ENCODE results near the gene CEACAM3.

The CEACAM3 gene

GRCh38 chr19:41813911-41814310 lies 17.5 kb downstream of the CEACAM3 start:
- Histone ChIP-seq H3K9me3 (replicated peaks; ENCODE audit: insufficient read depth, low read length) (no peaks in the 10 kb centered on the region), H2AFZ (ENCODE audit: low read length) (no peak overlapping the region), H3K4me1 (ENCODE audit: low read length) (no peaks in the 10 kb centered on the region), H3K4me2 (ENCODE audit: low read depth, low read length) (no peak overlapping the region), H3K79me2 (ENCODE audit: low read length) (no peaks in the 10 kb centered on the region), H3K36me3 (replicated peaks; ENCODE audit: insufficient read depth, low read length) (no peaks in the 10 kb centered on the region), H4K20me1 (ENCODE audit: insufficient read depth, low read length) (no peaks in the 10 kb centered on the region), H3K9me2 (replicated peaks; ENCODE audit: insufficient read depth, low read length) (no peaks in the 10 kb centered on the region), H3K4me3 (ENCODE audit: low read length) (no peak overlapping the region), H3K27ac (ENCODE audit: low read length) (no peak overlapping the region), H3K9ac (ENCODE audit: low read length) (no peak overlapping the region), H3F3A (ENCODE audit: insufficient read depth, low read length) (no peaks in the 10 kb centered on the region), H3K27me3 (replicated peaks; ENCODE audit: insufficient read depth, low read length) (peaks cover 75% of the 10 kb centered on the region)
- DNase-seq: no peak
- TF ChIP-seq EZH2phosphoT487 (IDR thresholded peaks at IDR 0.05; ENCODE audit: low read length) (no peak), EZH2 (optimal IDR thresholded peaks at IDR 0.05; ENCODE audit: low read depth, low read length) (no peak), CTCF (IDR thresholded peaks at IDR 0.05; ENCODE audit: low read length) (no peak)

DNA sequence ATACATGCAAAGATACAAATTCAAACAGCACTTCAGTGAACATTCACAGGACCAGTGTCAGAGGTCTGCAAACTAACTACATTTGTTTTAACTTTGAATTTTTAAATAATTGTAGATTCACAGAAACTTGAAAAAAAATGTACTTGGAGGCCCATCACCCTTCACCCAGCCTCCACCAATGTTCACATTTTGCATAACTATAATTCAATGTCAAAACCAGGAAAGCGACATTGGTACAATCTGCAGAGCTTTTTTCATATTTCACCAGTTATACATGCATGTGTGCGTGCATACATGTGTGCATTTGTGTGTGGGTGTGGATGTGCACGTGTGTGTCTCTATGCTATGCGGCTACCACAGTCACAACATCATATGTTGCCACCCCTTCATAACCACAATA lies 18.9 kb downstream of the CEACAM3 start:
- Histone ChIP-seq H3K4me1 (ENCODE audit: low read length) (no peaks in the 10 kb centered on the region), H2AFZ (ENCODE audit: low read length) (no peak overlapping the region), H3K36me3 (replicated peaks; ENCODE audit: insufficient read depth, low read length) (no peaks in the 10 kb centered on the region), H3K79me2 (ENCODE audit: low read length) (no peaks in the 10 kb centered on the region), H3K9ac (ENCODE audit: low read length) (no peak overlapping the region), H4K20me1 (ENCODE audit: insufficient read depth, low read length) (no peaks in the 10 kb centered on the region), H3K27ac (ENCODE audit: low read length) (no peak overlapping the region), H3K9me2 (replicated peaks; ENCODE audit: insufficient read depth, low read length) (no peaks in the 10 kb centered on the region), H3K4me3 (ENCODE audit: low read length) (no peak overlapping the region), H3K27me3 (replicated peaks; ENCODE audit: insufficient read depth, low read length) (peaks cover 79% of the 10 kb centered on the region), H3K9me3 (replicated peaks; ENCODE audit: insufficient read depth, low read length) (no peaks in the 10 kb centered on the region), H3K4me2 (ENCODE audit: low read depth, low read length) (no peak overlapping the region), H3F3A (ENCODE audit: insufficient read depth, low read length) (no peaks in the 10 kb centered on the region)
- no peak for DNase-seq
- TF ChIP-seq CTCF (IDR thresholded peaks at IDR 0.05; ENCODE audit: low read length) (no peak), EZH2 (optimal IDR thresholded peaks at IDR 0.05; ENCODE audit: low read depth, low read length) (no peak), EZH2phosphoT487 (IDR thresholded peaks at IDR 0.05; ENCODE audit: low read length) (no peak)

DNA sequence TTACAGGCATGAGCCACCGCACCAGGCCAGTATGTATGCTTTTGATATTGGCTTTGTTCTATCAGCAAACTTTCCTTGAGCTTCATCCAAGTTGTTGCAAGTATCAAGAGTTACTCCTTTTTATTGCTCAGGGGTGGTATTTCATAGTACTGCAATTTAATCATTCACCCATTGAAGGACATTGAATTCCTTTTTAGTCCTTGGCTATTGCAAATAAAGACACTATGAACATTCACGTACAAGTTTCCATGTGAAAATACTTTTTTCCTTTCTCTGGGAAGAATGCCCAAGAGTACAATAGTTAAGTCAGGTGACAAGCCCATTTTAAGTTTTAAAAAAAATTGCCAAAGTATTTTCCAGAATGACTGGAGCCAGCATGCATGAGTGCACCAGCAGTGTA lies 20.4 kb downstream of the CEACAM3 start:
- H3K36me3 ChIP-seq (replicated peaks; ENCODE audit: insufficient read depth, low read length): no peaks in the 10 kb centered on the region
- H3K4me3 ChIP-seq (ENCODE audit: low read length): no peak overlapping the region
- no peak for TF ChIP-seq EZH2 (optimal IDR thresholded peaks at IDR 0.05; ENCODE audit: low read depth, low read length)
- no peak for TF ChIP-seq CTCF (IDR thresholded peaks at IDR 0.05; ENCODE audit: low read length)
- no peak for TF ChIP-seq EZH2phosphoT487 (IDR thresholded peaks at IDR 0.05; ENCODE audit: low read length)
- H3K9me3 ChIP-seq (replicated peaks; ENCODE audit: insufficient read depth, low read length): no peaks in the 10 kb centered on the region
- H3K4me2 ChIP-seq (ENCODE audit: low read depth, low read length): no peak overlapping the region
- H3K9ac ChIP-seq (ENCODE audit: low read length): no peak overlapping the region
- no peaks in the 10 kb centered on the region for H3K9me2 ChIP-seq (replicated peaks; ENCODE audit: insufficient read depth, low read length)
- H3K27ac ChIP-seq (ENCODE audit: low read length): no peak overlapping the region
- no peaks in the 10 kb centered on the region for H3K4me1 ChIP-seq (ENCODE audit: low read length)
- H4K20me1 ChIP-seq (ENCODE audit: insufficient read depth, low read length): no peaks in the 10 kb centered on the region
- H3K79me2 ChIP-seq (ENCODE audit: low read length): no peaks in the 10 kb centered on the region
- DNase-seq: no peak
- no peaks in the 10 kb centered on the region for H3F3A ChIP-seq (ENCODE audit: insufficient read depth, low read length)
- peaks cover 86% of the 10 kb centered on the region for H3K27me3 ChIP-seq (replicated peaks; ENCODE audit: insufficient read depth, low read length)
- H2AFZ ChIP-seq (ENCODE audit: low read length): no peak overlapping the region

Data from MM.1S (cell line).